HG03342 (cell line): ENCODE results near the gene GABRR1.
"Not testable (repeated sequence)": the region's sequence is repeated elsewhere in the genome, so short reads cannot be mapped to it uniquely, and the experiment has no call there.

ENCODE experiments used
- ATAC-seq: cut with Tn5 transposase; IDR thresholded peaks from one replicate; pipeline ENCODE4 v1.9.1; 2021; ENCODE audit warnings: mild to moderate bottlenecking, moderate library complexity; ENCODE audit not compliant: unreplicated experiment

GABRR1 gene

DNA sequence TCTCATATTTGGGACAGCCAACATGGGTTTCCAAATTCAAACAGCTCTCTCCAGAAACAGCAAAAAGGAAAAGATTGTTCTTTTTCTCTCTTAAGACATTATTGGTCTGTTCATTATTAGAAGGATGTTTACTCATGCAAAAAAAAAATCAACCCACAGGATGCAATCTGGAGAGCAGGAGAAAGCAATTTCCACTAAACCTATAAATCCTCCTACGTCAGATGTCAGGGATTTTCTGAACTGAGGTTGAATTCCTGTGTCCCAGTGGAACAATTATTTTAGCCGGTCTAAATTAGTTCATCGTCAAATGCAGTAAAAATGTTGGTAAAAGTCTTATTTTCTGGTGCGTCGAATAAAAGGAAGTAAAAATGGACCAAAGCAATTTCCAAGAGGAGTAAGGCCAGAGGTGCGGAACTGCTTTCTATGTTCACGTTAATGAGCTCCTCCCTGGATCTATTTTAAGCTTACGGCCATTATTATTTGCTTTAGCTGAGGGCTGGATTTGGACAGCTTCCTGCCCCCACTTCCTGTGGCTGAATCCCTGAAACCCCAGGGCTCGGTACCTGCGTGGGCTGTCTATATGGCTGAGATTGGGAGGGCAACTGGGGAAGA, at the start of gene GABRR1:
Gene GABRR1 (minus strand): TSS at position 60 of the 612 bp plus-strand sequence. CDS start 36 bp downstream, at position 24.
- ATAC-seq: no peak

DNA sequence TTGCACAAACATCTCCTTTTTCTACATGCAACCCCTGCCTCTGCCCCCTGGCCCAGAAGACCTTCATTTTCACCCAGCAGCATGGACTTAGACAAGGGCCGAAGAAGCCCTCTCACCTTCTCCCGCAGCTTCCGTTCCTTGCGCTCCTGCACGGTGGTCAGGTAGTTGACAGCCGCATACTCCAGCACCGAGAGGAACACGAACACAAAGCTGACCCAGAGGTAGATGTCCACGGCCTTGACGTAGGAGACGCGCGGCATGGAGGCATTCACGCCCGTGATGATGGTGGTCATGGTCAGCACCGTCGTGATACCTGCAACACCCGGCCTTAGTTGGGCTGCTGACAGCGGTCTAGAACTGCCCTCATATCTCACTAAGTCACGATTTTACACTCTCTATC, 47.1 kb upstream of the GABRR1 start:
- no peak for ATAC-seq

GRCh38 chr6:89260832-89261231, 43.7 kb upstream of the GABRR1 start:
- peak; percentile 21 for ATAC-seq

- ATAC-seq: peak; percentile 46
These were observed 43.2 kb upstream of the GABRR1 start for GRCh38 chr6:89260310-89260709.

- ATAC-seq: no peak
These were observed 41.8 kb upstream of the GABRR1 start for GRCh38 chr6:89258912-89259311.

DNA sequence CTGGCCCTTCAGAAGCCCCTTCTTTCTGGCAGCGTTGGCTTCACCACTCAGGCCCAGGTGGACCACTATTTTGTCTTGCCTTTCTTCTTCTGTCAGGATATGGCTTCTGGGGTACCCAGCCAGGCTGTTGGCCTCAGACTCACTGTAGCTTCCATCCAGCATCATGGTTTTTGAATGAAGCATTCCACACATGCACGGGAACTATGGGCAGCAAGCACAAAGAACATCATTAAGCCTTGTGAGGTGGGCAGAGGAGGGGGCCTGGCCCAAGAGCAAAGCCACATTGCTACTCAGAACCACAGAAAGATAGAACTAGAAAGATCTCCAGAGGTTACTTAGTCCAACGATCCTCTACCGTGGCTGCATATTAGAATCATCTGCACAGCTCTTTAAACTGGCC, 40.6 kb upstream of the GABRR1 start:
- no peak for ATAC-seq

- no peak for ATAC-seq
These were observed 40.2 kb upstream of the GABRR1 start for GRCh38 chr6:89257346-89257745.

- ATAC-seq: no peak
These were observed 38.3 kb upstream of the GABRR1 start for GRCh38 chr6:89255417-89255816.

DNA sequence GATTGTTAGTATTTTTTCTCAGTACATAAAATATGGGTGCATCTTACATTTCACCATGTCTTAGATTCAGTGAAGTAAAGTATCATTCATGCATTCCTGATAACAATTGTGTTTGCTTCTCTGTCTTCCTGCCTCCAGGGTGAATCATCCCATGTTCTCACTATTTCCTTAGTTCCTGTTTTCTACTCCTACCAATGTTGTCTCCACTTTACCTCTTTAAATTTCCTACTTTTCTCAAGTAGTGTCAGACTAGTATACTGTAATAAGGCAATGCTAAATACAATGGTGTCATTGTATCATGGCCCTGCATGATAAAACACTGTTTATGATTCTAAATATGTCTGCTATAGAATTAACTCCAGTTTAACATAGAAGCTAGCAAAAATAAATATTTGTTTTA, 37.4 kb upstream of the GABRR1 start:
- no peak for ATAC-seq

- no peak for ATAC-seq
These were observed 35.7 kb upstream of the GABRR1 start for GRCh38 chr6:89252907-89253306.

- ATAC-seq: no peak
These were observed 34.8 kb upstream of the GABRR1 start for GRCh38 chr6:89251976-89252375.

- ATAC-seq: no peak
These were observed 34.0 kb upstream of the GABRR1 start for GRCh38 chr6:89251170-89251569.

DNA sequence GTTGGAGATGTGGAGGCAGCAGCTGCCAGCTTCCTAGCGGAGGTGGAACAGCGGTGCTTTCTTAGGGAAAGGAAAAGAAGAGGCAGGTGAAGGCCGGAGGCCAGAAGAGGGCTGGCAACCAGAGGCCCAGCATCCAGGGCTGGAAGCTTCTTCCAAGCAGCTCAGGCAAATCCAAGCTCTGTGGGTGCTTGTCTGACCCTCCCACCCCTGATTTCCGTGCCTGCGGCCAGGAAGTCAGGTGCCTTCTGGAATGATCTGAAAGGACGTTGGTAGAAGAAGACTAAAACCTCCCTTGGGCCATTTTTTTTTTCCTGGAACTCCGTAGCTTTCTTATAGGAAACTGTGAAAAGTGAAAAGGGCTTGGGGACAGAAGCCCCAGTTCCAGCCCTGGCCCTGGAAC, 33.1 kb upstream of the GABRR1 start:
- ATAC-seq: no peak

GRCh38 chr6:89244241-89244985, 27.3 kb upstream of the GABRR1 start:
- ATAC-seq: no peak

- no peak for ATAC-seq
These were observed 26.1 kb upstream of the GABRR1 start for GRCh38 chr6:89243331-89243629.

DNA sequence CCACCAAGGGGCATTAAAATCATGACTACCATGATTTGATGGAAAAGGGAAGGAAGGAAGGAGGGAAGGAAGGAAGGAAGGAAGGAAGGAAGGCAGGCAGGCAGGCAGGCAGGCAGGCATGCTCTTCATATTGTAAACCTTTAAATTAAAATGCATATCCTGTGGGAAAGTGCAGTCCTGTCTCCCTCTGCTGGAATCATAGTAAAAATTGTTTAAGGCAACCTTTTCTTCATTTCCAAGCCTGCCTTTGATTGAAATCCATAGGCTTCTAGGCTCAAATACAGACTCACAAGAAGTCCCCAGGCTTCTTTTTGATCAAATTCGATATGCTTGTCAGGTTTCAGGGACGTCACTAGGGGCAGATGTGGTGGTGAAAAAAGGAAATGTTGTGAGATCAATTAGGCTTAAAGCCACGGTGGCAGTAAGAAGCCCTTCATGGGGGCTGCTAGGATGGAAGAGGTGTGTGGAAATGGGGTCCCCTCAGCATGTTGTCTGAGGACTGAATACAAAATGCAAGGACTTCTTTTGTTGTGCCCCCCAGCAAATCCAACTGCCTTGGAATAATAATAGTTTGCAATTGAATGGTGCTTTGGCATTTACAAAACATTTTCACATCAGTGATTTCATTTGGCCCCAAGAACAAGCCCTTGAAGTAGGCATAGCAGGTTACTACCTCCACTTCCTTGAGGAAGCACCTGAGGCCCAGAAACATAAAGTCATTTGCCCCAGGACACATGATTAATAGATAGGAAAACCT, 25.6 kb upstream of the GABRR1 start:
- ATAC-seq: no peak

- peak; percentile 61 for ATAC-seq
These were observed 22.2 kb upstream of the GABRR1 start for GRCh38 chr6:89239338-89239737.

DNA sequence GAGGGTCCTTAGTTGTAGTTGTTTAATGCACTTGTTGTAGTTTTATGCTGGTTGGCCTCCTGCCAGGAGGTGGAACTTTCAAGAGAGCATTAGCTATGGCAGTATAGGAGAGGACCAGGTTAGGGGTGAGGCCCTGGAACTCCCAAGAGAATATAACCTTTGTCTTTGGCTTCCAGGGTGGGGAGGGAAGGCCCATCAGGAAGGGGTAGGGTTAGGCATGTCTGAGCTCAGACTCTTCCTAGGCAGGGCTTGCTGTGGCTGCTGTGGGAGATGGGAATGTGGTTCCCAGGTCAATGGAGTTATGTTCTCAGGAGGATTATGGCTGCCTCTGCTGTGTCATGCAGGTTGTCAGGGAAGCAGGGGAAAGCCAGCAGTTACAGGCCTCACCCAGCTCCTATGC, 20.0 kb upstream of the GABRR1 start:
- ATAC-seq: no peak

GRCh38 chr6:89233605-89234004, 16.4 kb upstream of the GABRR1 start:
- not testable (repeated sequence) for ATAC-seq

DNA sequence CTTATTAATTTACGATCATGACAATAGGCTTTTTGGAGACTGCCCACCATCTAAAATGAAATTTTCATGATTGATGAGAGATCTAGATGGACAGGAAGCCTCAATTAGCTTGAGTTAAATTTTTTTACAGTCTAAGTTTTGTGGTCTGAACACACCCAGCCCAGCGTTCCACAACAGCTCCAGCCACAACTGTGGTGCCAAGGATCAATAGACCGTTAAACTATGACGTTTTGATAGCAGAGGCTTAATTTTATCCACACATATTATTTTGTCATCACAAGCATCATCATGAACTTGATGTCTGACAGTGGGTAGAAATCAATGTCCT, 5.5 kb upstream of the GABRR1 start:
- ATAC-seq: no peak

DNA sequence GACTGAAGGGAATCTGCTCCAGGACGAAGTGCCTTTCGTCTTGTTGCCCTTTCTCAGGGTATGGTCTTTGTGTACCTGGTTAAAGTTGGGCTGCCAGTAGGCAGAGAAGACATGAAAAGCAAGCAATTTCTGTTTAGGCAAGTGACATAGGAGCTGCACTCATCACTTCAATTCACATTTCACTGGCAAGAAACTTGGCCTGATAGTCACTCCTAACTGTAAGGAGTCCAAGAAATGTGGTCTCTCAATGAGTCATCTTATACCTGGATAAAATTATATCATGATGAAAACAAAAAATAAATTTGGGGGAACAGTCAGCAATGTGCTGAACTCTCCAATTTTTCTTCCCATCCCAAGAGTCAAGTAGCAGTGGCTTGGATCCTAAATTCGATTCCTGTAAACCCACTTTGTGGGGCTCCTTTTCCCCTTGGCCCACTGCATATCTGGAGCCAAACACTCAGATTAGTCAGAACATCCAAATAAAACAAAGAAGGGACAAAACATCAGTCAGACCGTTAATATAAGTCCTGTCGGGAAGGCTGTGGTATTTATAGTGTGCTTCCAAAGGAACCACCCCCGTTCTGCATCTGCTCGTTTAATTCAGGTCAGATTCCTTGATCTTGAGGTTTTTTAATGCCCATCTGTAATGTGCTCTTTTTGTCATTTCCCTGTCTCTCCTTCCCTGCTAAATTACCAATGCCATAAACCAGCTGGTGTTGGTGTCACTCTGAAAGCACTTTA, 5.0 kb upstream of the GABRR1 start:
- ATAC-seq: no peak

DNA sequence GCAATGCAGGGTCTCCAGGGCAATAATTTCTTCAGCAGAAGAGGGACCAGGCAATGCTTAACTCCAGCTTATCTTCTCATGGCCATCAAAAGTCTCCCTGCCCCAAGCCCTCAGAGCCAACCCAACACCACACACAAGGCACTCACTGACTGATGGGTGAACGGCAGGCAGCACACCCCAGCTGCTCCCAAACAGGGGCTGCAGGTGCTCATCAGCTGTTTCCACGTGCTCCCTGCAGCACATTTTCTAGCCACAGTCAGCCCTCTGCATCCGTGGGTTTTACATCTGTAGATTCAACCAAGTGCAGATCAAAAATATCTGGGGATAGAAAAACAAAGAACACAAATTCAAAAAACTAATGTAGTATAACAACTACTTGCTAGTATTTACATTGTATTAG, 4.0 kb upstream of the GABRR1 start:
- ATAC-seq: no peak
